Fibroblast of skin of right biceps (primary cell): ENCODE results near the gene LUC7L.
"Not testable (repeated sequence)": the region's sequence is repeated elsewhere in the genome, so short reads cannot be mapped to it uniquely, and the experiment has no call there.

ENCODE experiments used
- DNase-seq: peaks from one replicate; pipeline ENCODE4 v3.0.0-alpha.2; 2013

Gene LUC7L

GRCh38 chr16:263182-263774 is 34.0 kb upstream of the LUC7L start:
- no peak for DNase-seq

GRCh38 chr16:262121-262745 is 33.0 kb upstream of the LUC7L start:
- DNase-seq: no peak

- no peak for DNase-seq
These were observed 31.9 kb upstream of the LUC7L start for GRCh38 chr16:261031-261691.

- DNase-seq: no peak
These were observed 31.1 kb upstream of the LUC7L start for GRCh38 chr16:260326-260725.

- no peak for DNase-seq
These were observed 30.6 kb upstream of the LUC7L start for GRCh38 chr16:259814-260253.

- no peak for DNase-seq
These were observed 30.0 kb upstream of the LUC7L start for GRCh38 chr16:259226-259625.

- DNase-seq: not testable (repeated sequence)
These were observed 28.8 kb upstream of the LUC7L start for GRCh38 chr16:258091-258490.

- DNase-seq: no peak
These were observed 25.9 kb upstream of the LUC7L start for GRCh38 chr16:255183-255582.

- DNase-seq: no peak
These were observed 25.2 kb upstream of the LUC7L start for GRCh38 chr16:254461-254860.

GRCh38 chr16:253833-254232 is 24.6 kb upstream of the LUC7L start:
- no peak for DNase-seq

GRCh38 chr16:252366-253337 is 23.4 kb upstream of the LUC7L start:
- DNase-seq: no peak

GRCh38 chr16:249431-249830 is 20.2 kb upstream of the LUC7L start:
- DNase-seq: no peak

- DNase-seq: no peak
These were observed 17.8 kb upstream of the LUC7L start for GRCh38 chr16:247027-247426.

- no peak for DNase-seq
These were observed 15.9 kb upstream of the LUC7L start for GRCh38 chr16:245105-245504.

- DNase-seq: no peak
These were observed 14.1 kb upstream of the LUC7L start for GRCh38 chr16:243348-243747.

- DNase-seq: no peak
These were observed 13.0 kb upstream of the LUC7L start for GRCh38 chr16:242281-242680.

- DNase-seq: no peak
These were observed 11.3 kb upstream of the LUC7L start for GRCh38 chr16:240559-240958.

GRCh38 chr16:239948-240277 is 10.7 kb upstream of the LUC7L start:
- DNase-seq: no peak

- peak; percentile 92 for DNase-seq
These were observed 5.4 kb upstream of the LUC7L start, which contains the start of gene FAM234A for GRCh38 chr16:234468-235305. Gene FAM234A (plus strand): TSS chr16:234821. CDS start chr16:254414, 19,593 bp downstream.

GRCh38 chr16:230949-231348 is 1.7 kb upstream of the LUC7L start:
- DNase-seq: no peak

- not testable (repeated sequence) for DNase-seq
These were observed 1.1 kb upstream of the LUC7L start for GRCh38 chr16:230351-230750.

GRCh38 chr16:229731-230281 is 557 bp upstream of the LUC7L start:
- no peak for DNase-seq
